Stimulated activated CD8-positive, alpha-beta memory T cell treated with anti-CD3 and anti-CD28 coated beads, Interleukin-7, amount 100 ng/mL, for 1 hour (primary cell): ENCODE results near the gene CADM1.

Experiments used
- DNase-seq, 2 donors: peaks; one replicate each; pipeline ENCODE4 v3.0.0-alpha.2; 2020; ENCODE audit warnings: low read depth in 2 of 2

Gene CADM1

DNA sequence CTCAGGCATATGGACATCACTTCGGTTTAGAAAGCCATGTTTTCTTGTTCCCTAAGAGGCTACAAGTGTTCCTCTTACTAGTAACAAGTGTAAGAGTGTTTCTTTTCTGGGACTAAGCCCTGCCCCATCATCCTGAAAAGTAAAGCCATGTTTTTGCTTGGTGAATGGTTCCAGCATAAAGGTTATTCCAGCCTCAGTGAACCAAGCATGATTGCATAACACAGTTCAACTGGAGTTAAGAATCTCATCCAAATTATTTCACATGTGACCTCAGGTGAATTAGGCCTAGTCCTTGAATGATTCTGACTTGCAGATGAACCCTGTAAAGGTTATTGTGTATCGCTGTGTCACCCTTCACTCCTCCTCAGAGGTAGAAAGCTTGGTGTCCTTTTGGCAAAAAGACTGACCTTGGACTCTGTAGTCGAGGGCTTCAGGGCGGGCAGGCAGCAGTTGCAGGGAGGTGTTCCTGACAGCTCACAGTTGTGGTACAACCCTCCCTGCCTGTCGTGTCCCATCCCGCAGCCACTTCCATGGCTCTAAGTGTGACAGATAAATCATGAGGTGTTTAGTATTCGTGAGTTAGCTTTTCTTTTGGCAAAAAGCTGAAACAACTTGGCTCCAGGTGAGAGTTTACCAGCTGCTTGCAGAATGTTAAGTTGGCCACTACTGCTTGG is 321.8 kb downstream of the CADM1 start:
- DNase-seq = no peak

DNA sequence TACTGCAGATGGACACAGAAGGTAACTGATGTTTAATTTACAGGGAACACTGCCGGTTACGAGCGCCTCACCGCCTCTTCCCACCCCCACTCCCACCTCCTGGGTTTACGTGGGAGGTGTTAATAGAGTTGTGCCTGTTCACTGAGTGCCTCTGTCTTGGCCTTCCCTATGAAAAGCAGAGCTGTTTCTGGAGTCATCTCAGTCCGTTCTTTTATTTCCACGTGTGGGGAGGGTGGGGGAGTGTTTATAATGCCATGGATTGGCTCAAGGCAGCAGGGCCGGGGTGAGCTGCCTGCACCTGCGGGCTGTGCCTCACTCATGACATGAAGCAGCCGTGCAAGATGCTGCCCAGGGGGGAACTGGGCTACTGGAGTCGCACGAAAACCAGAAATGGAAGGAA is 322.7 kb downstream of the CADM1 start:
- no peak for DNase-seq

DNA sequence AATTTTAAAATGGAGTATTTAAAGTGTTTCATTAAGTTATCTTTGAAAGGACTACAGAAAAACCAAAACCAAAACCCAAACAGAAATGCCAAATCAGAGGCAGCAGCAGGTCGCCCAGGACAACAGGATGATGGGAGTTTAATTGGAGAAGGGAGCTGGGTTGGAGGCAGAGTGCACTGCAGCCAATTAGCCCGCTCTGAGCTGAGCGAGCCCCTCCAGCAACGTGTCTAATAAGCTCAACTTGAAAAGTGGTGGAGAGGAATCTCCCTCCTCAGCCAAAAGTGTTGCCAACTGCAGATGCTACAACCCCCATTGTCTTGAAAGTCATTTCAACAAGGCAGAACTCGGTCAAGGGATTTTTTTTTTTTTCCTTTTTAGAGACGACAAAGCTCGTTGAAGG is 323.9 kb downstream of the CADM1 start:
- no peak for DNase-seq

DNA sequence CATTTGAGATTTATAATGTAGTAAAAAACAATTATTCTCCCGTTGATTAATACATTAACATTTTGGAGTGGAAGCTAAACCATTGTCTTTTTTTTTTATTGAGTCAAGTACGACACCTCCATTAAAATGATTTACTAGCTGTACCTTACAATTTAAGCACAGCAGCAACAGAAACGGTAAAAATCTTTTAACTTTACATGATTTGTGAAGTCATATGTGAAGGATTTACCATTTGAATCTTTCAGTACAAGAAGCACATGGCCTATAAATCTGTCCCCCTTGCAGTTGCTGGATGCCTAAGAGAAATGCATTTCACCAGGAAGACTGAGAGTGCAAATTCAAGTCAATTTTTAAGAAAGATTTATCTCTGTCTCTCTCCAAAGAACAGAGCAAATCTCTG is 324.6 kb downstream of the CADM1 start:
- DNase-seq = no peak

DNA sequence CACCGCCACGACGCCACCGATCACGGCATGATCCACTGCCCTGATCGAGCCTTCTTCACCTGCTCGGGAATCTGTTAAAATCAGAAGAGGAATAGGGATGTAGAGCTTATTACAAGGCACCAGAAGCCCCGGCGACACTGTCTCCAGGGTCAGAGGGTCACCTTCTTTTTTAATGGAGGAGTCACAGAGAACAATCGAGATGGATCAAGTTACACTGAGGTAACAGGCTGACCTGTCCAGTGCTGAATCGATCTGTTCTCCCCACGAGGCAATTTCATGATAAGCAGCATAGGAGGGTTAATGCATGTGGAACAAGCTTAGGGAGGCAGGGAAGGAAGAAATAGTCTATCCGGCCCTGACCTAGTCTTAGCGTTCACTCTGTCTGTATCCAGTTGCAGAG is 325.5 kb downstream of the CADM1 start:
- DNase-seq = no peak

DNA sequence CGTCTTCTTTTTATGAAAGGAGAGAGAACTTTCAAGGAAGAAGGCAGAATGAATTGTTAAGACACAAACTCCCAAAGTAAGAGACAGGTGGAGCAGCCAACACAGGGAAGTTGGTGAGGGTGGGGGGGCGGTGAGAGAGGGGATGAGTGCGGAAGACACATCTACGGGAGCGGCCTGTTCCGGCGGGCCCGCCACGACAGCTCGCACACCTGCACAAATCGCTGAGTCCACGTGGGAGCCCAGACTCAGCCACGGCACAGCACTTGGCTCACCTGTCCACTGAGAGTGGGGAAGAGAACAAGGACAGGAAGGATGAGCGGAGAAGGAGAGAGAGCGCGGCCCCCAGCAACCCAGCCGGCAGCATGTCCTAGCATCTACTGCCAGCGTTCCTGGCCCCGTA is 331.1 kb downstream of the CADM1 start:
- DNase-seq = no peak

DNA sequence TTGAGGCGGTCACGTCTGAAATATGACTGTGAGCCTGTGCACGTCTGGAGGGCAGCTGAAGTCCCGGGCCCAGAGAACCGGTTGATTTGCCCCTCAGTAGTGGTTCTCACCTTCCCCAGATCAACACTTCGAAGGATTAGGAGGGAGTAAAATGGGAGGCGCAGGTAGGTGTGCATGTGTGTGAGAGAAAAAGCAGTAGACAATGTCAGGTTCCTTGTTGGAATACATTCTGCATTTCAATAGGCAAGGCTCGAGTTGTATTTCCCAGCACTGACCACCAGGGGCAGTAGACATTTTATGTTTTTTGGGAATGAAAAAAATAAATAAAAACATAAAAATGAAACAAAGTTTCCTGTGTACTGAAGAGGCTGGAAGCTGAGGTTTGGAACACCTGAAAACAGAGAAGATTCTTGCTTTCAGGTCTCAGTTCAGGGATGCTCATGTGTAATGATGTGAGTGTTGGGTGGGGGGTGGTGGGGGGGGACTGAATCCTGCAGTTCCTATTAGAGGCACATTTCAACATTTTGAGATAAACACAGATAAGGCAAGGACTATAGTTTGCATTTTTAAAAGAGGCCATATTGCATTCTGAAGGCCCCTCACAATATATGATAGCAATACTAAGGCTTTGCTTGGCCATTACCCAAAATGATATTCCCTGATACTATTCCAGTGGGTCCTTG is 333.9 kb downstream of the CADM1 start:
- no peak for DNase-seq

DNA sequence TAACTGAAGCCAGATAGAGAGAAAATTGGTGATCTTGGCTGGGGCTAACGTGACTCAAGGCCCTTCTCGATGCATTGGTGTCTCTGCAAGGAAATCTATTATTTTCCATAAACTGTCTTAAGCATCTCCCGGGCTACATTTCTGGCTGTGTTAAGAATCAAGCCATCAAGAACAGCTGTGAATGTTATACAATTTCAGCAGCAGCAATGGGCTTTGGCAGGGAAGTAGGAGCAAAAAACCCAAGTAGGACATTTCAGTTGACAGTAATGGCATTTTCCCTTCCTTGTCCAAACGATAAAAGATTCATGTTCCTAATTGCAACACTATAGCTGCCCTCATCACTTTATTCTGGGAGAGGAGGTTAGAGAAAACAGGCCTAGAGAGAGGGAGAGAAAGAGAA is 335.0 kb downstream of the CADM1 start:
- no peak for DNase-seq

DNA sequence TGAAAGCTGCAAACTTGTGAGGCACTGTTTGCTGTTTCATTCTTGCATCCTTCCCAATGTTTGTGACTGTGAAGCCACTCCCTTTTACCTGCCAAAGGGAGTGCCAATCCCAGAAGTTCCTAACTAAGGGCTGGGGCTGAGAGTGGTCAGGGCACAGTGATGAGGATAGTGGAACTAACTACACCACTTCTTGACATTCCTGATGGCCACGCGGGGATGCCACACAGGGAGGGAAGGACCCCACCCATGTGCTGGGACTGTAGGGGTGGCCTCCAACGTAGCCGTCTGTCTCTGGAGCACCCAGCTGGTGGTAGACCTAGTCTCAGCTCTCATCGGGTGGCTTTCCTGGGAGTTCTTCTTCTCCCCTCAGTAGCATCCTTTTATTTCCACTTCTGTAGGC is 335.5 kb downstream of the CADM1 start:
- no peak for DNase-seq

DNA sequence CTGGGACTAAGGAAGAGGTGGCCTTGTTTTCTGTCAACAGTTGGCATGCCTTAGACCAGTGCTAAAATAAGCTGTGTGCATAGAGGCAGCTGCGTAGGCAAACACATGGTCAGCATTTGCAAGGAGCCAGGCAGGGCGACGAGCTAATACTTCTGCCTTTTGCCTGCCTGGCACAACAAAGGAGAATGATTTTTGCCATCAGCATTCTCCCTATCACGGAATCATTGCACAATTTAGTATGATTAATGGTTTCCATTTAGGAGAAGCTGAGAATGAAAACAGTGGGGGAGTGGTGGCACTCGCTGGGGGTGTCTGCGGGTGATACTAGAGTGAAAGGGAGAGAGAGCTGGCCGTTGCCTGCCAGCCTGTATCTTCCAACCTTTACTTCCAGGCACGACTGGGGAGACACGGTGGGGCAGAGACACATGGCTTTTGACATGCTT is 336.0 kb downstream of the CADM1 start:
- DNase-seq = no peak

DNA sequence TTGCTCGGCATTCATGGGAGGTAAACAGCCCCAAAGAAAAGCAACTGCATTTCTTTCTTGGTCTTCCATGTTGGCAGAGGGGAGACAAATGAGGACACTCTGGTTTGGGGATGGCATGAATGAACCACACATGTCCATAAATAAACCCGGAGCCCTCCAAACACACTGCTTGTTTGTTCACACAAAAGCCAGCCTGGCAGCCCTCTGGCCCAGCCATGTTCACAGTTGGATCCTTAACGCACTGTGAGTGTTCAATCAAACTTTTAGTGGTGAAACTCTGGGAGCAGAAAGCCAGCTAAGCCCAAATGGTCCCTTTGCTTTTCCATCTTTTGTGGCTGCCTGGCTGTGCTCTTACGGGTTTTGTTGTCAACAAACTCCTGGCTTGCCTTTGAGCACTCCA is 336.8 kb downstream of the CADM1 start:
- no peak for DNase-seq

DNA sequence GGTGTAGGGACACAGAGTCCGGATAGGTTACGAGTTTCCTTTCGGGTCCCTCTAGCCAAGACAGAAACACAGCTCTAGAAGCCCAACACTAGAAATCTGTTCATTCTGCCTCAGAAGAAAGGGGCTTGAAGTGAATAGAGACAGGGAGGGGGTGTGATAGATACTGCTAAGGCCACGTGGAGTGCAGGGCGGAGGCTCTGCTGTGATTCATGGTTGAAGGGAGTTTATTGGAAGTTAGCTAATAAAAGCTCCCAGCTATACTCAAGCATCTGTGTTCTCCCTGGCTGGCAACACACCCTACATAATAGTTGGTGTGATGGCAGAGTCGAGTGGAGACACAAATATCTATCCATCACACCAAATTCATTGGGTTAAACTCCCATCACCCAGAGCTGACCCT is 337.4 kb downstream of the CADM1 start:
- DNase-seq = no peak

DNA sequence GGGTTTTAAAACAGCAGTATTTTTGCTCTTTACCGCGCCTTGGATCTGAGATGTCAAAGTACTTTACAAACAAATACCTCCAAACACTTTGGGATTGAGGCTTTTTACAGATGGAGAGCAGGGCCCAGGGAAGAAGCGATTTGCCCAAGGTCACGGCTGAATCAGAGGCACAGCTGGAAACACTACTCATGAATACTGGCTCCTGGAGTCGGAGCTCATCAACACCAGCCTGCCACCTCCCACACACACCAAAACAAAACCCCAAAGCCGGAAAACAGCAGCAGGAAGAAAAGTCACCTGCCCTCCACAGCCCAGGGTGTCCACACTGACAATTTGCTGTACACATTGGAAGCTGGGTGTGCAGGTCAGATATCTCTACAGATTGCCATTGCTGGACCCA is 339.4 kb downstream of the CADM1 start:
- no peak for DNase-seq

DNA sequence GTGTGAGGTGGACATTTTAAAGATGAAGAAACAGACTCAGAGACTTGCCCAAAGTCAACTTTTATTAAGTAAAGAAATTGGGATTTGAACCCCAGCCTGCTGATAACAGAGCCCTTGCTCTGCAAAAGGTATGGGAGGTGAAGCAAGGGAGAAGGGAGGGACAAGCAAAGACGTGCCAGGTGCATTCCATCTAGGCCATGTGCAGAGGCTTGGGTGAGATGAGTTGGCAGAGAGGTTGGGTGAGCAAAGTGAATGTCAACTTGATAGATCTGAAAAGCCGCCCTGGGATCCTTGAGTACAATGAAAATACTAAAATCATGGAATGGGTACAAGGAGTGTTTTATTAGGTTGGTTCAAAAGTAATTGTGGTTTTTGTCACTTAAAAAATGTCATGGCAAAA is 341.3 kb downstream of the CADM1 start:
- DNase-seq = no peak

DNA sequence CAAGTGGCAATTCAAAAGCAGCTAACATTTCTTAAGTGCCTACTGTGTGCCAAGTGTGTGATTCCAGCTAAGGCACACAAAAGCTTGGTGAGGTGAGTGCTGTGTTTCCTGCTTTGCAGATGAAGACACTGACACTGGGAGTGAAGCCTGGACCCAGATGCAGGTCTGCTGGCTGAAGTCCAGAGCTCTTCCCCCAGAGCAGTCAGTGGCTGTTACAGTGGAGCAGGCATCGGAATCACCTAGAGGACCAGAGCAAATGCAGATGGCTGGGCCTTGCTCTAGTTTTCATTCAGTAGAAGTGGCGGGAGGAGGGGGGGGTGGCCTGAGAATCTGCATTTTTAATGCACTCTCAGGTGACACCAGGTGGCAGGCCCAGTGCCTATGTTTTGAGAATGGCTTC is 342.3 kb downstream of the CADM1 start:
- DNase-seq = no peak

DNA sequence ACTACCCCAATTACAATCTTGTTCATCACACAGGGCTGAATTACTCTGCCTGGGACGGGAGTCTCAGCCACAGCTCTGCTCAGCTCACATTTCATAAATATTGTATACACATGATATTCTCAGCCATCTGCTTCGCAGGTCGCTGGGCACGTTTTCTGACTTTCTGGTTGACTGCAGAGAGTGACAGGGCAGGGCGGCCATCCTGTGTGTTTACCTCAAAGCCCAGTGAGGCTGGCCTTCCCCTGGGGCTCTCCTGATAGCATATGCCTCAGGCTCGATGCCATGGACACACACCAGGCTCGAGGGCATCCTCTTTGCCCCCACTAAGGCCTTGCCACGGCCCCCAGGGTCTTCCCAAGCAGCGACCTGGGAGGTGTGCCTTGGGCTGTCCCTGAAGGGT is 345.0 kb downstream of the CADM1 start:
- DNase-seq = no peak

DNA sequence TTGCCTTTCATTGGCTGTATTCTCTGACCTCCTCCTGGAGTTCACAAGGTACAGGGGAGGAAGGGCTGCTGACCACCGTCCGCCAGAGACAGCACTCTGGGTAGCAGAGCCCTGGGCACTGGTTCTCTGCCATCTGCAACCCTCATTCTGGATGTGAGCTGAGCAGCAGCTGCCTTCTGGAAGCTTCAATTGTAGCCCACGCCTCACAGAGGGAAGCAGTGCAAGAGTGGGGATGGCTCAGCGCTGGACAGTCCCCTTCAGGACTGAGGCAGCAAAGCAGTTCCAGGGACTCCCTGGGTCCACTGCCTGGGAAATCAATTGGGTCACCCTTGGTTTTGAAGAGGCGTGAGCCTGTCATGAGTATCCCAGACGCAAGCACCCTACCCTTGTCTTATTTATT is 346.2 kb downstream of the CADM1 start:
- no peak for DNase-seq

DNA sequence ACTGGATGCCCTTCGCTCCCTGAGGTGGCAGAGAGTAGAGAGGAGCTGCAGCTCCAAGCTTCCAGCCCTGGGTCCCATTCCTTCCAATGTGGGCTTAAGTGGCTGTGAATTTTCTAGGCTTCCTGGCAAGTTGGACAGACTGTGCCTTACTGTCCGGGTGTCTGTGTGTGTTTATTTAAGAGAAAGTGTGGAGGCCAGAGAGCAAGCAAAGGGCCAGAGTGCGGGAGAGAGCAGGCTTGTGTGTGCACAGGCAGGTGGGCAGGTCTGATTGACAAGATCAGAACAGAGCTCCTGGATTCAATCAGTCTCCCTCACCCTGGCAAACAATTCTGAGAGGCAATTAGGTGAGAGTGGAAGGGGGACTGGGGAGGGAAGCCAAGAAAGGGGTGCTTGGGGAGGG is 347.0 kb downstream of the CADM1 start:
- no peak for DNase-seq

DNA sequence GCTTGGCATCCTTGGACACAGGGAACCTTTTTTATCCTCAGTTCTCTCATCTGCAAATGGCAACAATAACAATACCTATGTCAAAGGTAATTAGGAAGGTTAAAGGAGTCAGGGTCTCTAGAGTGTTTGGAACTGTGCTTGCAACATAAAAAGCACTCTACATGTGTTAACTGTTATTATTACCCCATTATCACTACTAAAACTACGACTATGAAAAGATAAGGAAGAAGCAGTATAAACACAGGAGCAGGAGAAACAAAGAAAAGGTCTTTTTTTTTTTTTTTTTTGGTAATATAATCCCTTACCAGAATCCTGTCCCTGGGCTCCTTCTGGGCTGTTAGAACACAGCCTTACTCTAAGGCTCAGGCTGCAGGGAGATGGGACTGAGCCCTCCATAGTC is 348.2 kb downstream of the CADM1 start:
- DNase-seq = no peak

DNA sequence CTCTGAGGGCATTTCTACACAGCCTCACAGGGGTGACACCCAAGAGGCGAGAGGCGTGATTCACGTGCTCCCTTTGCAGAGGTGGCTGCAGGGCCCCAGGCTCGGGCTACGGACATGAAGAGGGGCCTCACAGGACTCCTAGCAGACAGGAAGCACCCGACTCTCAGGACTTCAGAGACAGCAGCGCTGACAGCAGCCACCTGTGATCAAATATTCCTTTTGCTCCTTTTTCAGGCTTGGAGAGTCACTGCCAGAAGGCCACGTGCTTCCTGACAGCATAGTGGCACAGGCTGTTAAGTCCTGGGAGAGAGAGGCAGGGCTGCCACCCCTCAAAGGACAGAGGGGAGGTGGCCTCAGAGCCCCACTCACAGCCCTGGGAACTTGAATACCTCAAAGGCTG is 348.9 kb downstream of the CADM1 start:
- no peak for DNase-seq

DNA sequence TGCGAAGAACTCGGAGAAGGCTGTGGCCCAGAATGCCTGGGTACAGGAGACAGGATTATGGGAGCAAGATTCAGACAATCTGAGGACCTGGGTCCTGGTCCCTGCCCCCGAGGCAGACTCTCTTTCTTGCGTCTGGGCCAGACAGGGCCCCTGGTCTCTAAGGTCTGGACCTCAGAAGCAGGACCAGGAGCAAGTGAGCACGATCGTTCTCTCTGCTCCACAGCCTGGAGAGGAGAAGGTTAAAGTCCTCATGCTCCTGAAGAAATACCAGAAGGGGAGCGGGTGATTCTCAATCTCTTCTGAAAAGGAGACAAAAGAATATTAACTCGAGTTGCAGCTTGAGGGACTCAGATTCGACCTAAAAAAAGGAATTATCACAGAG is 349.9 kb downstream of the CADM1 start:
- DNase-seq = no peak

DNA sequence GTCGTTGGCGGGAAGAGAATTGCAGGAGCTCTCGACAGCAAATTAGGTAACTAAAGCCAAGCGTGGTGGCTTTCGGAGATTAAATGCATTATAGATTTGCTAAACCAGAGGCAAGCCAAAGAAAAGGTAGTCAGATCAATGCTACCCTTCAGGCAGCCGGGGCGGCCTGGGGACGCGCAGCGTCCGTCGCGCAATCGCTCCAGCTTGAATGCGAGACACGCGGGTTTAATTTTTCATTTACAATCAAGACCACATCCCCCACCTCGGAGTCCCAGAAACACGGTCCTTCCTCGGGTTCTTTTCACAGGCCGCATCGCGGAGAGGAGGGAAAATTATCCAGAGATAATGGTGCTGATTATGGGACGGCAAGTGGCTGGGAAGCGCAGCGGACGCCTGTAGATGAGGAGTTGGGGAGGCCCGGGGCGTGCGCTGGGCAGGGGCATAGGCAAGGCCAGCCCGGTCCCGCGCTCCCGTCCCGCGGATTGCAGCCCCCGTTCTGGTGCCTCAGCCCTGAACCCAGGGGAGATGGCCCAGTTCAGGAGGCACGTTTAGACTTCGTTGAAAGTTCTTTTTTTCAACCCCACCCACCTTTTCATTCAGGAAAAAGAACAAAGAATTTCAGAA is 350.4 kb downstream of the CADM1 start:
- DNase-seq = no peak

DNA sequence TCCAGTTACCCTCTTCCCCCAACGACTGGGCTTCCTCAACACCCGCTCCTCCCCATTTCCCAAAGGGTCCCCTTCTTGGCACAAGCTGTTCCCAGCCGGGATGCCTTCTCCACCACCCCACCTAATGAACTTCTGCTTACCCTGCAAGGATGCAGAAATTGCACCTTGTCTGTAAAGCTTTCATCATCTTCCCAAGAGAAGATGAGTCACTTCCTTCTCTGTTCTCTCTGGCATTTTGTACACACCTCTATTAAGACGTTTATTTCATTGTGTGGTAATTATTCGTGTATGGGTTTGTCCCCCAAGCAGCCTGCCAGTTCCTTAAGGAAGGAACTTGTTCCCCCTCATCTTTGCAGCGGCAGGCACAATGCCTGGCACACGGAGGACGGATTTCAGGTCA is 351.1 kb downstream of the CADM1 start:
- DNase-seq = no peak

DNA sequence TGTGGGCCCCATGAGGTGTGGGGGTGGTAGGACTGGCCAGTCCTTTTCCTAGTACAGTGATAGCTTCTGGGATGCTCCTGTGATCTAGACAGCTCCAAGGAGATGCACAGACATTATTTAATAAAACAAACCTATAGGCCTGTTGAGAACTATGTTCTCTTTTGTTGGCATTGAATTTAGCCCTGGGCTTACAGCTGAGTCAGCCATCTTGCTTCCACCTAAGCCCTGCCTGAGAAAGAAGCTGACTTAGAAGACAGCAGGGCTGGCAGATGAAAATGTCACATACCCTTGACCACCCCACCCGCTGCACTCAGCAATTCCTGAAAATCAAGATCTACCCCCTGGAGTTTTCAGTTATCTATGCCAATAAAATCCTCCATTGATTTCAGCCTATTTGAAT is 353.2 kb downstream of the CADM1 start:
- DNase-seq = no peak
